ENCODE data around the gene VWC2.

- no peak for TF ChIP-seq EZH2 (IDR thresholded peaks at IDR 0.05; ENCODE audit: low read depth, low read length, severe bottlenecking)
- no peak for TF ChIP-seq BACH1 (IDR thresholded peaks at IDR 0.05; ENCODE audit: low read length)
- no peak for TF ChIP-seq POLR2A (IDR thresholded peaks at IDR 0.05; ENCODE audit: control extremely low read depth in 1 of 2, low read depth in 2 of 2, low read length in 2 of 2)
- TF ChIP-seq CBX8 (IDR thresholded peaks at IDR 0.05; ENCODE audit: borderline replicate concordance, low read depth, low read length), result no peak
Measured at GRCh38 chr7:49771427-49772176, 1.8 kb upstream of the VWC2 start.

Measured in H1 (cell line).